GM12872 (cell line): ENCODE results near the gene SFRP5.

Experiments used
- TF ChIP-seq, protein P1 (sequence below): IDR thresholded peaks from 3 replicates; pipeline ENCODE4 v1.5.1; 2011; ENCODE audit warnings: low read depth, mild to moderate bottlenecking, low read length, moderate library complexity; ENCODE audit not compliant: insufficient read depth

The SFRP5 gene

DNA sequence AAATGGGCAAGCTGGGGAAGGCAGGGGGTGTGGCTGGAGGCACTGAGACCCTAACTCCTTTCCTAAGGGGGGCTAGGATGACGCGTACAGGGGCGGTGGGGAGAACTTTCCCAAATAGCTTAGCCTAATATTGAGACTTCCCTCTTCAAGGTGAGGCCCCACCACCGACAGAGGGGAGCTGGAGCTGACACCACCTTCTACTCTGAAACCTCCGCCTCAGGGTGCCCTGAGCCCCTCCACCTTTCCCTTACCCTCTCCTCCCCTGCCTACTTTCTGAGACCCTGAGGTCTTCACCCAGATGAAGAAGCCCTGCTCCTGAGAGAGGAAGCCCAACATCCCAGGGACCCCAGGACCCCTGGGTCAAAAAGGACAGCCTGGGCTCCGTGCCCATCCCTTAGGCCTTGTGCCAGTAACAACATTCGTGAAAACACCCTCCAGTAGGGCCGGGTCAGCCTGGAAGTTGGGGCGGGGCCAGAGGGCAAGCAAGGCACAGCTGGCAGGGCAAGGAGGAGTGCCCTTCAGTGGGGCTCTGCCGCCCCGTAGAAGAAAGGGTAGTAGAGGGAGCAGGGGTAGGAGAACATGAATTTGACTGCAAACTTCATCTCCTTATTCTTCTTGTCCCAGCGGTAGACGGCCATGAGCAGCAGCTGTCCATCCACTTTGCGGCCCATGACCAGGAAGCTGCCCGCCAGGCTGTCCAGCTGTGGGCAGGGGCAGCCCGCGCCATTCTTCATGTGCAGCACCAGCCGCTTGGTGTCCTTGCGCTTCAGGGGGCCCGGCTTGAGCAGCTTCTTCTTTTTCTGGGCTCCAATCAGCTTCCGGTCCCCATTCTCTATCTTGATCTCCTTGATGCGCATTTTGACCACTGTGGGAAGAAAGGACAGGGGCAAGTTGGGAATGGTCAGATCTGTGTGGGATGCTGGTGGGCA is 4.5 kb downstream of the SFRP5 start:
- TF ChIP-seq, protein P1, sequence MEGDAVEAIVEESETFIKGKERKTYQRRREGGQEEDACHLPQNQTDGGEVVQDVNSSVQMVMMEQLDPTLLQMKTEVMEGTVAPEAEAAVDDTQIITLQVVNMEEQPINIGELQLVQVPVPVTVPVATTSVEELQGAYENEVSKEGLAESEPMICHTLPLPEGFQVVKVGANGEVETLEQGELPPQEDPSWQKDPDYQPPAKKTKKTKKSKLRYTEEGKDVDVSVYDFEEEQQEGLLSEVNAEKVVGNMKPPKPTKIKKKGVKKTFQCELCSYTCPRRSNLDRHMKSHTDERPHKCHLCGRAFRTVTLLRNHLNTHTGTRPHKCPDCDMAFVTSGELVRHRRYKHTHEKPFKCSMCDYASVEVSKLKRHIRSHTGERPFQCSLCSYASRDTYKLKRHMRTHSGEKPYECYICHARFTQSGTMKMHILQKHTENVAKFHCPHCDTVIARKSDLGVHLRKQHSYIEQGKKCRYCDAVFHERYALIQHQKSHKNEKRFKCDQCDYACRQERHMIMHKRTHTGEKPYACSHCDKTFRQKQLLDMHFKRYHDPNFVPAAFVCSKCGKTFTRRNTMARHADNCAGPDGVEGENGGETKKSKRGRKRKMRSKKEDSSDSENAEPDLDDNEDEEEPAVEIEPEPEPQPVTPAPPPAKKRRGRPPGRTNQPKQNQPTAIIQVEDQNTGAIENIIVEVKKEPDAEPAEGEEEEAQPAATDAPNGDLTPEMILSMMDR = no peak

DNA sequence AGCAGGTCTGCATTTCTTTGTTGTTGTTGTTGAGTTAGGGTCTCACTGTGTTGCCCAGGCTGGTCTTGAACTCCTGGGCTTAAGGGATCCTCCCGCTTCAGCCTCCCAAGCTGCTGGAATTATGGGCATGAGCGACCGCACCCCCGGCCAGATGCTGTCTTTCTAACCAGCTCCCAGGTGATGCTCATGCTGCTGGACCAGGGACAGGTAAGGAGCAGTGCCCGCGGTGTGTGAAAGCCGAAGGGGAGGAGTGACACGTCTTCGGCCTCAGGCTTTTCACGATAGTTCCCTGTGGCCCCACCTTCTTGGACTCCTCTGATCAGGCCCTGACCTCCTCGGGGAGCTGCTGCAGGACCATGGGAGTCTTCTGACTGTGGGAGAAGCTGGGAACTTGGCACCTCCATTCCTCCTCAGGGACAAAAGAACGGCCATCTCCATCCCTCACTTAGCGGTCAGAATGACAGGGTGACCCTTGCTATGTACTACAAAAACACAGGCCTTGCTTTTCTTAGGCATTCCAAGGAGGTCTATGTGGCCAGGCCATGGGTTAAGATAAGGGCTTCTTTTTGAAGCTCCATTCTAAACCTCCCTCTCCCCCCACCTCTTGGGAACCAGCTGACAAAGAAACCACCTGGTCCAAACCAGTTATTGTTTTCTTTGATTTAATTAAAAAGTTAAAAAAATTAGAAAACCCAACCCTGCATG is 5.5 kb downstream of the SFRP5 start:
- TF ChIP-seq, protein P1 = no peak

DNA sequence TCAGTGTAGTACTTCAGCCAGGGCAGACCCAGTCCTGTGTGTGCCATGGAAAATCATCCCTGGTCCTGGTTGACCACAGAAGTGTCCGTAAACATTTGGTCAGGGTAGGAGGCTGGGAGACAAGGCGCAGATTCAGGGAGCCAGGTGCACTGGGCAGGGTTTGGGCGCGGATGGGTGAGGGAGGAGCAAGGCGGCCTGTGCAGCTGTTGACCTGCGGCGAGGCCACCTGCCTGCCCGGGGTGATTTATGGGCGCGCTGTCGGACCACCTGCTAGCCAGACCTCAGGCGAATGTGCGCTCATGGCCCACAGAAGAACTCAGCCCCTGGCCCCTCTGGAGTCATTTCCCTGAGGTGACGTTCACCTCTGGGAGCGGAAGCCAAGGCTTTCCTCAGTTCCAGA is 6.6 kb downstream of the SFRP5 start:
- TF ChIP-seq, protein P1 = no peak

DNA sequence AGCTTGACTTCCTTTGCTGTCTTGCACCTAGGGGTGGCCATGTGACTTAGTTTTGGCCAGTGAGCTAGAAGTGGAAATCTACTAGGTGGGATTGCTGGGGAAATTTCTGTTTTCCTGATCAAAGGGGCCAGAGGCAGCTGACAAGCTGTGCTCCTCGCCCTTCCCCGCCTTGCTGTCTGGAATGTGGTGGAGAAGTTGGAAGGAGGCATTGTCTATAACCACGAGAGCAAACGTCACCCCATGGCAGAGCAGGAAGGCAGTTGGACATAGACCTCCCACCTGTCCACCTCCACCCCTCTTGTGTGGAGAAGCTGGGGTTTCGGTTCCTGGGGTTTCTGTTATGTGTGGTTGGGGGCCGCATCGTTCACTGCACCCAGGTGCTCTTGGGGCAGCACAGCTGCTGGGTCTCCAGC is 7.3 kb downstream of the SFRP5 start:
- TF ChIP-seq, protein P1 = no peak

DNA sequence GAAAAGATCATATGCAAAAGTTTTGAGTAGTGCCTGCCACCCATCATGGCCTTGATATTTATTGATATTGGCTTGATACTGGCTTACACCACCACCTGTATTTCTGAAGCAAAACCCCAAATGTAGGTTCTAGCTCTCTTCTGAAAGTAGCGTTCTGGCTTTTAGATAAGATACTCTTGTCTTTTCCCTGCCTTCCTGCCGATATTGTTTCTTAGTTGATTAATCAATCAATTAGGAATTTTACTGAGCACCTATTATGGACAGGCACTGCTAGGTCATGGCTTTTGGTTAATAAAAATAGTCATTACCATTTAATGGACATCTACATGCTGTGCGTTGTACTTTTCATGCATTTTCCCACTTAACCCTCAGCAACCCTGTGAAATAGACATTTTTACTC is 7.9 kb downstream of the SFRP5 start:
- TF ChIP-seq, protein P1 = no peak

DNA sequence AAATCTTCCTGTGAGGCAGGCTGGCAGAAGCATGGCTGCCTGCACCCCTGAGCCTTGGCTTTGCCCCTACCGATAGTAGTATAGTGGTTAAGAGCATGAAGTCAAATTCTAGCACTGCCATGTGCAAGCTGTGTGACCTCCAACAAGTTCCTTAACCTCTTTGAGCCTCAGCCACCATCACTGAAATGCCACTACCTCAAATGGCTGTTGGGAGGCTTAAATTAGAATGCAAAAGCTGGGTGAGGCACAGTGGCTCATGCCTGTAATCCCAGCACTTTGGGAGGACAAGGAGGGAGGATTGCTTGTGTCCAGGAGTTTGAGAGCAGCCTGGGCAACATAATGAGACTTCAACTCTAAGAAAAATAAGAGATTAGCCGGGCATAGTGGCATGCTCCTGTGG is 8.4 kb downstream of the SFRP5 start:
- TF ChIP-seq, protein P1 = no peak

DNA sequence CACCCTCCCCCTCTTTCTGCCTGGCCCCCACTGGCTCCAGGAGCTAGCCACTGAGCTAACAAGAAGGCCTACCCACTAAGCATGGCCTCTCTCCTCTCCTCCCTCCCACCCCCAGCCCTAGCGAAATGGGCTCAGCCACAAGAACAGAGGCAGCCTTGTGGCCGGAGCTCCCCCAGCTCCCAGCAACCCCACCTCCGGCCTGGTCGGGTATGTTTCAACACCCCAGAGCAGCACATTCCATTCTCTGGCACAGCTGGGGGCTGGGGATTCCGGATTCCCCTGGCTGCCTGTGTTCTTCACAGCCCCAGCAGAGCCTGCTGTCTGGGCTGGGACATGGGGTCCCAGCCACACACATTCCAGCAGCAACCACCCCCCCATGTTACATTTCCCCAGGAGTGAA is 9.0 kb downstream of the SFRP5 start:
- TF ChIP-seq, protein P1 = no peak
